ENCODE measurements around the gene RPS21.

- TF ChIP-seq, protein P1, sequence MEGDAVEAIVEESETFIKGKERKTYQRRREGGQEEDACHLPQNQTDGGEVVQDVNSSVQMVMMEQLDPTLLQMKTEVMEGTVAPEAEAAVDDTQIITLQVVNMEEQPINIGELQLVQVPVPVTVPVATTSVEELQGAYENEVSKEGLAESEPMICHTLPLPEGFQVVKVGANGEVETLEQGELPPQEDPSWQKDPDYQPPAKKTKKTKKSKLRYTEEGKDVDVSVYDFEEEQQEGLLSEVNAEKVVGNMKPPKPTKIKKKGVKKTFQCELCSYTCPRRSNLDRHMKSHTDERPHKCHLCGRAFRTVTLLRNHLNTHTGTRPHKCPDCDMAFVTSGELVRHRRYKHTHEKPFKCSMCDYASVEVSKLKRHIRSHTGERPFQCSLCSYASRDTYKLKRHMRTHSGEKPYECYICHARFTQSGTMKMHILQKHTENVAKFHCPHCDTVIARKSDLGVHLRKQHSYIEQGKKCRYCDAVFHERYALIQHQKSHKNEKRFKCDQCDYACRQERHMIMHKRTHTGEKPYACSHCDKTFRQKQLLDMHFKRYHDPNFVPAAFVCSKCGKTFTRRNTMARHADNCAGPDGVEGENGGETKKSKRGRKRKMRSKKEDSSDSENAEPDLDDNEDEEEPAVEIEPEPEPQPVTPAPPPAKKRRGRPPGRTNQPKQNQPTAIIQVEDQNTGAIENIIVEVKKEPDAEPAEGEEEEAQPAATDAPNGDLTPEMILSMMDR (IDR thresholded peaks at IDR 0.05 in 4 of 5, conservative IDR thresholded peaks at IDR 0.05 in 1 of 5), result no peak
- no peak for TF ChIP-seq POLR2A (IDR thresholded peaks at IDR 0.05)
Measured at GRCh38 chr20:62387933-62388635, 1.2 kb downstream of the RPS21 start.

Data from gastrocnemius medialis (tissue), 4 donors.